Esophagus squamous epithelium (tissue), 4 donors: ENCODE measurements around the gene EPGN.

ENCODE experiments used
- POLR2A ChIP-seq, 4 donors: fragments of 450-650 bp; IDR thresholded peaks; one replicate each; pipeline ENCODE4 v1.6.1; 2017; ENCODE audit warnings: antibody characterized with exemption in 4 of 4, mild to moderate bottlenecking in 4 of 4, moderate library complexity in 3 of 4
- TF ChIP-seq, protein P1 (sequence below), 6 experiments: fragments of 450-650 bp in 4 of 6; fragments of 200-600 bp in 2 of 6; sonication (generic) in 2 of 6; IDR thresholded peaks; one replicate each; pipeline ENCODE4 v1.5.1; 2016 to 2019; ENCODE audit warnings: antibody characterized with exemption in 6 of 6, mild to moderate bottlenecking in 4 of 6, moderate library complexity in 4 of 6

DNA sequence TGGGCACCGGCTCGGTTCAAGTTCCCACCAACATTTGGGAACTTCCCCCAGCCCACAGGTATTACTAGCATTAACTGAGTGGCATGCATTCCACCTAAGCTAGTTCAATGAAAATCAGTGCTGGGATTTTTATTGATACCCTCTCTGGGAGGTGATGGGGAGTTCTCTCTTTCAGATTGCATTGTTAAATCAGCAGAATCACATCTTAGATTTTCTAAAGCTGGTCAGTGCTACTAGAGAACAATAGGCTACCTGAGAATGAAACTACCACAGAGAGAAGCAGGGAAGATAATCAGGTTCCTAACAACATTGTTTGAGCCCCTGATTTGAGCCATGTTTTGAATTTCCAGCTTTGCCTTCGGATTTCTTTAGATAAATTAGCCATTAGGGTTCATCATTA is 16.0 kb downstream of the EPGN start:
- TF ChIP-seq, protein P1, sequence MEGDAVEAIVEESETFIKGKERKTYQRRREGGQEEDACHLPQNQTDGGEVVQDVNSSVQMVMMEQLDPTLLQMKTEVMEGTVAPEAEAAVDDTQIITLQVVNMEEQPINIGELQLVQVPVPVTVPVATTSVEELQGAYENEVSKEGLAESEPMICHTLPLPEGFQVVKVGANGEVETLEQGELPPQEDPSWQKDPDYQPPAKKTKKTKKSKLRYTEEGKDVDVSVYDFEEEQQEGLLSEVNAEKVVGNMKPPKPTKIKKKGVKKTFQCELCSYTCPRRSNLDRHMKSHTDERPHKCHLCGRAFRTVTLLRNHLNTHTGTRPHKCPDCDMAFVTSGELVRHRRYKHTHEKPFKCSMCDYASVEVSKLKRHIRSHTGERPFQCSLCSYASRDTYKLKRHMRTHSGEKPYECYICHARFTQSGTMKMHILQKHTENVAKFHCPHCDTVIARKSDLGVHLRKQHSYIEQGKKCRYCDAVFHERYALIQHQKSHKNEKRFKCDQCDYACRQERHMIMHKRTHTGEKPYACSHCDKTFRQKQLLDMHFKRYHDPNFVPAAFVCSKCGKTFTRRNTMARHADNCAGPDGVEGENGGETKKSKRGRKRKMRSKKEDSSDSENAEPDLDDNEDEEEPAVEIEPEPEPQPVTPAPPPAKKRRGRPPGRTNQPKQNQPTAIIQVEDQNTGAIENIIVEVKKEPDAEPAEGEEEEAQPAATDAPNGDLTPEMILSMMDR (IDR thresholded peaks at IDR 0.05) = no peak
- TF ChIP-seq POLR2A (IDR thresholded peaks at IDR 0.05) = no peak
